Breast epithelium (tissue), 4 donors: ENCODE measurements around the gene PALLD. TPM values are rescaled to one million over a fixed set of nuclear protein-coding genes. Genes with fewer than 3 reads are reported as not detected.

Experiments
- DNase-seq, 2 donors: peaks; one replicate each; pipeline ENCODE4 v3.0.0-alpha.2; 2019; ENCODE audit warnings: low spot score in 2 of 2
- H3K27ac ChIP-seq, 2 donors: fragments of 200-600 bp; sonication (generic) in 1 of 2; one replicate each; pipeline ENCODE4 v1.5.1; 2016 to 2019; ENCODE audit warnings: mild to moderate bottlenecking in 1 of 2
- H3K27me3 ChIP-seq, 2 donors: fragments of 200-600 bp; sonication (generic) in 1 of 2; one replicate each; pipeline versions ENCODE4 v1.5.1 to v1.6.0; 2017 to 2019; ENCODE audit warnings: control low read depth in 1 of 2, mild to moderate bottlenecking in 1 of 2
- H3K36me3 ChIP-seq: fragments of 200-600 bp; one replicate; pipeline ENCODE4 v1.5.1; 2019
- H3K4me1 ChIP-seq, 2 donors: fragments of 200-600 bp; sonication (generic); one replicate each; pipeline ENCODE4 v1.5.1; 2016 to 2019; ENCODE audit warnings: control low read depth in 1 of 2
- H3K4me3 ChIP-seq, 3 donors: fragments of 200-600 bp; sonication (generic); 1 replicate in 2 of 3; 2 replicates in 1 of 3; pipeline ENCODE4 v1.5.1; 2016 to 2019; ENCODE audit warnings: mild to moderate bottlenecking in 3 of 3, moderate library complexity in 2 of 3
- H3K9me3 ChIP-seq, 2 donors: fragments of 200-600 bp; sonication (generic) in 1 of 2; one replicate each; pipeline ENCODE4 v1.5.1; 2016 to 2019; ENCODE audit warnings: control low read depth in 1 of 2
- POLR2A ChIP-seq: fragments of 450-650 bp; IDR thresholded peaks from one replicate; pipeline ENCODE4 v1.6.1; 2016; ENCODE audit warnings: antibody characterized with exemption, mild to moderate bottlenecking, moderate library complexity
- POLR2AphosphoS5 ChIP-seq, 3 donors: sonication (generic); formaldehyde crosslinking; IDR thresholded peaks; one replicate each; pipeline ENCODE4 v1.6.1; 2017; ENCODE audit warnings: antibody characterized with exemption in 3 of 3
- intact Hi-C: fragments of 100-400 bp; cut with DNase I; formaldehyde crosslinking; loops from one replicate; pipeline ENCODE4 v1.15.1; 2023; ENCODE audit warnings: low total_unique reads
- total RNA-seq, 3 donors: library from RNA; depleted of rRNA; stranded (reverse); fragments of >200 nt; gene quantifications; one replicate each; pipeline ENCODE4 v1.1.0, GENCODE V29; 2016
- TF ChIP-seq, protein P1 (sequence below), 3 donors: fragments of 450-650 bp; IDR thresholded peaks; one replicate each; pipeline ENCODE4 v1.5.1; 2016 to 2017; ENCODE audit warnings: antibody characterized with exemption in 3 of 3, mild to moderate bottlenecking in 3 of 3, moderate library complexity in 3 of 3

PALLD gene
- total RNA-seq, 3 donors from 2014 or later, result 96.0 to 186 (median 174) TPM

DNA sequence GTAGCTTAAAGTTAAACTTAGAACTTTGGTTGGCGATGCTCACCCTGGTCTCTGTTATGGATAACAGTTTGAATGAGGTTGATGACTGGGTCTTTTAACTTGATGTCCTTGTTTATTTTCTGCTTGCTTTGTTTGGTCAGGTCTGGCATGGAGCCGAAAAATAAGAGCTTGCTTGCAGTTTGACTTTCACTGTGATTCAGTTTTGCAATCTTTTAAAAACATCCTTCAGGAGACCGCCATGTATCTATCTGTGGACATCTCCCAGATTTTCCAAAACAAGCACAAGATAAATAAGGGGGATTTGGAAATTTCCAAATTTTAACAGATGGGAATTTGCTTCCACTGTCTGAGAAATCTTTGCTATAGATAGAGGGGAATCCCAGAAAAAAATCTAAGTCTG, 246.7 kb downstream of the PALLD start:
- intact Hi-C loops, result no loop called here
- peaks cover 0 to 6% of the 10 kb centered on the region in 2 donors for H3K4me1 ChIP-seq
- no peaks in the 10 kb centered on the region for H3K27me3 ChIP-seq
- no peaks in the 10 kb centered on the region for H3K9me3 ChIP-seq
- H3K36me3 ChIP-seq, result no peaks in the 10 kb centered on the region
- DNase-seq, result no peak
- H3K27ac ChIP-seq, result peak overlapping the region in 1 of 2 donors; percentile 72
- H3K4me3 ChIP-seq, result no peak overlapping the region
- TF ChIP-seq POLR2A (no peak), POLR2AphosphoS5 (IDR thresholded peaks at IDR 0.05) (no peak)
- TF ChIP-seq, protein P1, sequence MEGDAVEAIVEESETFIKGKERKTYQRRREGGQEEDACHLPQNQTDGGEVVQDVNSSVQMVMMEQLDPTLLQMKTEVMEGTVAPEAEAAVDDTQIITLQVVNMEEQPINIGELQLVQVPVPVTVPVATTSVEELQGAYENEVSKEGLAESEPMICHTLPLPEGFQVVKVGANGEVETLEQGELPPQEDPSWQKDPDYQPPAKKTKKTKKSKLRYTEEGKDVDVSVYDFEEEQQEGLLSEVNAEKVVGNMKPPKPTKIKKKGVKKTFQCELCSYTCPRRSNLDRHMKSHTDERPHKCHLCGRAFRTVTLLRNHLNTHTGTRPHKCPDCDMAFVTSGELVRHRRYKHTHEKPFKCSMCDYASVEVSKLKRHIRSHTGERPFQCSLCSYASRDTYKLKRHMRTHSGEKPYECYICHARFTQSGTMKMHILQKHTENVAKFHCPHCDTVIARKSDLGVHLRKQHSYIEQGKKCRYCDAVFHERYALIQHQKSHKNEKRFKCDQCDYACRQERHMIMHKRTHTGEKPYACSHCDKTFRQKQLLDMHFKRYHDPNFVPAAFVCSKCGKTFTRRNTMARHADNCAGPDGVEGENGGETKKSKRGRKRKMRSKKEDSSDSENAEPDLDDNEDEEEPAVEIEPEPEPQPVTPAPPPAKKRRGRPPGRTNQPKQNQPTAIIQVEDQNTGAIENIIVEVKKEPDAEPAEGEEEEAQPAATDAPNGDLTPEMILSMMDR (IDR thresholded peaks at IDR 0.05), result no peak

DNA sequence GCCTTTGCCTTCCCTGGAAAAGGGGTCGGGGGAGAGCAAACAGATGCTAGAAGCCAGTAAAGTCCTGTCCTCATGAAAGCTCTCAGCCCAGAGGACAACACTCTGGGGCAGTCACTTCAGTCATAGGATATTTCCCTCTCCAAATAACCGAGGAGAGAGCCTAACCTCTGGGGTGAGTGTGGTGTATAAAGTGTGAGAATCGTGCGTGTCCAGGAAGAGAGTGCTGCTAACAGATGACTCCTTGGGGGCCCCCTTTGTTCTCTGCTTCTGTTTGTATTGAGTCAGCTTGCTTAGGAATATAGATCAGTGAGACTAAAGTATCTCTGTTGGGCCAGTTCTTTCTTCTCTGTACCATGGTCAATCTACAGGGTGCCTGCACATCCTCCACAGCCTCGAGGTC, 247.2 kb downstream of the PALLD start:
- Histone ChIP-seq H3K9me3 (no peaks in the 10 kb centered on the region), H3K27me3 (no peaks in the 10 kb centered on the region), H3K4me3 (no peak overlapping the region), H3K4me1 (peaks cover 0 to 6% of the 10 kb centered on the region in 2 donors), H3K36me3 (no peaks in the 10 kb centered on the region), H3K27ac (peak overlapping the region in 1 of 2 donors; percentile 72)
- no peak for DNase-seq
- TF ChIP-seq, protein P1 (IDR thresholded peaks at IDR 0.05), result no peak
- TF ChIP-seq POLR2A (no peak), POLR2AphosphoS5 (IDR thresholded peaks at IDR 0.05) (no peak)
- intact Hi-C loops, result no loop called here

- TF ChIP-seq POLR2AphosphoS5 (IDR thresholded peaks at IDR 0.05) (no peak), POLR2A (no peak)
- TF ChIP-seq, protein P1 (IDR thresholded peaks at IDR 0.05), result no peak
- no peak for DNase-seq
- no peaks in the 10 kb centered on the region for H3K9me3 ChIP-seq
- no peak overlapping the region for H3K27ac ChIP-seq
- no peaks in the 10 kb centered on the region for H3K36me3 ChIP-seq
- no peaks in the 10 kb centered on the region for H3K27me3 ChIP-seq
- H3K4me3 ChIP-seq, result no peak overlapping the region
- peaks cover 0 to 3% of the 10 kb centered on the region in 2 donors for H3K4me1 ChIP-seq
- intact Hi-C loops, result no loop called here
These were observed 252.0 kb downstream of the PALLD start for GRCh38 chr4:168748807-168749206.

DNA sequence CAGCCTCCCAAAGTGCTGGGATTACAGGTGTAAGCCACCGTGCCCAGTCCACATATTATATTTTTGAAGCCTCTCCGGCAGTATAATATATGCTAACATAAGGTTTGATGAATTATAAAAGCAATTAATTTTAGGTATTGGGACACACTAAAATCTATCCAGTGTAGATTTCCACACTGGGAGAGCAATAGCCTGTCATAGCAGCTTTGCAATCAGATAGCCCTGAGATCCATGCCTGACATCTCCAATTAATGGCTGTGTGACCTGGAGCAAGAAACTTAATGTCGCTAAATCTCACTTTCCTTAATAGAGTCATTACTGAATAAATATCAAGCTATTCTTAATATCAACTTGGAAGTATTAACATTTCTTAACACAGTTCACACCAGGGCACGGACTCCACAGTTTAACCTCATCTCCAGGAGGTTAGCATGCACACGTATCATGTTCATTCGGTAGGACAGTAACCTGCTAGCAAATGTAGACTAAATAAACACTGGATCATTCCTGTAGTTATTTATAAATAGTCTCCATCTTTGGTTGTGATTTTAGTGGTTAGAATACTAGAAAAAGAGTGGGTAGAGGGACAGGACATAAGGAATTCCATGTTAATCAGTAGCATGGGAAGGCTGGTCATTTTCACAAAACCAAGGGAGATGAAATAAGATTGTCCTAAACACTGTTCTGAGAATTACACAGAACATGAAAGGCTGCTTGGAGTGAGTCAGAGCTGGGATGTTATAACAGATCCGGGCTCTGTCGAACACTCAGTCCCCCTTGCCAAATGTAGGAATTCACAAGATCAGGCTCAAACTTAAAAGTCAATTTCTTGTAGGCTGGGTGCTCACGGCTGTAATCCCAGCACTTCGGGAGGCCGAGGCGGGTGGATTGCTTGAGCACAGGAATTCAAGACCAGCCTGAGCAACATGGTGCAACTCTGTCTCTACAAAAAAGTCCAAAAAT, 254.7 kb downstream of the PALLD start:
- no peak overlapping the region for H3K4me3 ChIP-seq
- H3K27me3 ChIP-seq, result no peaks in the 10 kb centered on the region
- intact Hi-C loops, result no loop called here
- peak overlapping the region in 1 of 2 donors; percentile 43 for H3K27ac ChIP-seq
- H3K4me1 ChIP-seq, result no peaks in the 10 kb centered on the region
- no peak for DNase-seq
- TF ChIP-seq, protein P1 (IDR thresholded peaks at IDR 0.05), result no peak
- TF ChIP-seq POLR2A (no peak), POLR2AphosphoS5 (IDR thresholded peaks at IDR 0.05) (no peak)
- H3K36me3 ChIP-seq, result no peaks in the 10 kb centered on the region
- no peaks in the 10 kb centered on the region for H3K9me3 ChIP-seq
